Neural cell (in vitro differentiated cells): ENCODE results near the gene JOSD2. TPM values are rescaled to one million over a fixed set of nuclear protein-coding genes. Genes with fewer than 3 reads are reported as not detected.

Experiments used
- H2AFZ ChIP-seq: fragments of 200-600, 300-800 bp; sonication (generic), shearing (Covaris generic); 2 replicates; pipeline ENCODE4 v1.6.0; 2014; ENCODE audit warnings: low read depth, mild to moderate bottlenecking, antibody characterized with exemption, low read length, moderate library complexity
- H3F3A ChIP-seq: fragments of 200-600 bp; shearing (Covaris generic); 2 replicates; pipeline ENCODE4 v1.6.1; 2016; ENCODE audit warnings: mild to moderate bottlenecking, moderate library complexity, mixed read lengths, antibody characterized with exemption, low read length; ENCODE audit not compliant: insufficient read depth, poor library complexity, severe bottlenecking
- H3K27ac ChIP-seq: fragments of 200-600, 300-800 bp; sonication (generic), shearing (Covaris generic); 2 replicates; pipeline ENCODE4 v1.5.1; 2014; ENCODE audit warnings: mild to moderate bottlenecking, low read length, moderate library complexity
- H3K27me3 ChIP-seq: fragments of 300-800, 200-600 bp; sonication (generic), shearing (Covaris generic); 2 replicates; pipeline ENCODE4 v1.6.0; 2014; ENCODE audit warnings: mild to moderate bottlenecking, low read depth, low read length, moderate library complexity; ENCODE audit not compliant: insufficient read depth
- H3K36me3 ChIP-seq: fragments of 300-800, 200-600 bp; sonication (generic), shearing (Covaris generic); 2 replicates; pipeline ENCODE4 v1.5.1; 2014; ENCODE audit warnings: mild to moderate bottlenecking, antibody characterized with exemption, low read length, moderate library complexity; ENCODE audit not compliant: insufficient read depth
- H3K4me2 ChIP-seq: fragments of 300-800, 200-600 bp; sonication (generic), shearing (Covaris generic); 2 replicates; pipeline ENCODE4 v1.6.0; 2014; ENCODE audit warnings: mild to moderate bottlenecking, low read length
- H3K4me3 ChIP-seq: fragments of 300-800, 200-600 bp; sonication (generic), shearing (Covaris generic); 2 replicates; pipeline ENCODE4 v1.5.1; 2014; ENCODE audit warnings: mild to moderate bottlenecking, low read length, moderate library complexity
- H3K79me2 ChIP-seq: fragments of 200-600 bp; shearing (Covaris generic); replicated peaks from 2 replicates; pipeline ENCODE4 v1.6.0; 2014; ENCODE audit warnings: mild to moderate bottlenecking, low read length, moderate library complexity; ENCODE audit not compliant: insufficient read depth
- H3K9ac ChIP-seq: fragments of 300-800, 200-600 bp; sonication (generic), shearing (Covaris generic); 2 replicates; pipeline ENCODE4 v1.6.1; 2016; ENCODE audit warnings: mild to moderate bottlenecking, low read length, mixed read lengths
- H3K9me2 ChIP-seq: fragments of 200-600 bp; shearing (Covaris generic); 2 replicates; pipeline ENCODE4 v1.6.1; 2016; ENCODE audit warnings: mild to moderate bottlenecking, low read length, mixed read lengths; ENCODE audit not compliant: insufficient read depth
- H3K9me3 ChIP-seq: fragments of 200-600, 300-800 bp; sonication (generic), shearing (Covaris generic); 2 replicates; pipeline ENCODE4 v1.6.1; 2016; ENCODE audit warnings: mild to moderate bottlenecking, mixed run types, low read length, moderate library complexity, mixed read lengths
- H4K20me1 ChIP-seq: fragments of 200-600 bp; shearing (Covaris generic); 2 replicates; pipeline ENCODE4 v1.6.1; 2016; ENCODE audit warnings: mild to moderate bottlenecking, mixed run types; ENCODE audit not compliant: insufficient read depth
- EP300 ChIP-seq: fragments of 450-650 bp; conservative IDR thresholded peaks from 2 replicates; pipeline ENCODE4 v1.6.1; 2014; ENCODE audit warnings: antibody characterized with exemption, mild to moderate bottlenecking, moderate library complexity; ENCODE audit not compliant: poor library complexity, severe bottlenecking
- EZH2 ChIP-seq: fragments of 200-600, 300-800 bp; shearing (Covaris generic), sonication (generic); IDR thresholded peaks from 2 replicates; pipeline ENCODE4 v1.6.1; 2014; ENCODE audit warnings: antibody characterized with exemption, low read length, borderline replicate concordance, mild to moderate bottlenecking; ENCODE audit not compliant: insufficient read depth, poor library complexity, severe bottlenecking
- MXI1 ChIP-seq: fragments of 450-650 bp; conservative IDR thresholded peaks from 2 replicates; pipeline ENCODE4 v1.6.1; 2014; ENCODE audit warnings: antibody characterized with exemption, mild to moderate bottlenecking; ENCODE audit not compliant: poor library complexity, severe bottlenecking
- POLR2AphosphoS5 ChIP-seq: IDR thresholded peaks from 2 replicates; pipeline ENCODE4 v1.6.1; 2012
- RAD21 ChIP-seq: fragments of 450-650 bp; conservative IDR thresholded peaks from 2 replicates; pipeline ENCODE4 v1.6.1; 2014; ENCODE audit warnings: antibody characterized with exemption, mild to moderate bottlenecking, moderate library complexity
- SMC3 ChIP-seq: fragments of 450-650 bp; conservative IDR thresholded peaks from 2 replicates; pipeline ENCODE4 v1.6.1; 2014; ENCODE audit warnings: antibody characterized with exemption, mild to moderate bottlenecking, moderate library complexity; ENCODE audit not compliant: poor library complexity
- TAF1 ChIP-seq: IDR thresholded peaks from 2 replicates; pipeline ENCODE4 v1.6.1; 2012; ENCODE audit warnings: low read depth
- polyA plus RNA-seq: library from polyadenylated mRNA; depleted of rRNA; stranded (reverse); fragments of >200 nt; gene quantifications from 2 replicates; pipeline ENCODE4 v1.2.3, GENCODE V29; 2014
- TF ChIP-seq, protein P1 (sequence below): IDR thresholded peaks from 2 replicates; pipeline ENCODE4 v1.6.1; 2012; ENCODE audit warnings: borderline replicate concordance
- TF ChIP-seq, protein P2 (sequence below): fragments of 450-650 bp; IDR thresholded peaks from 2 replicates; pipeline ENCODE4 v1.5.1; 2014; ENCODE audit warnings: antibody characterized with exemption, mild to moderate bottlenecking, moderate library complexity; ENCODE audit not compliant: poor library complexity, severe bottlenecking

Gene JOSD2
- polyA plus RNA-seq, 1 donor from 2014 or later = 10.7 TPM

DNA sequence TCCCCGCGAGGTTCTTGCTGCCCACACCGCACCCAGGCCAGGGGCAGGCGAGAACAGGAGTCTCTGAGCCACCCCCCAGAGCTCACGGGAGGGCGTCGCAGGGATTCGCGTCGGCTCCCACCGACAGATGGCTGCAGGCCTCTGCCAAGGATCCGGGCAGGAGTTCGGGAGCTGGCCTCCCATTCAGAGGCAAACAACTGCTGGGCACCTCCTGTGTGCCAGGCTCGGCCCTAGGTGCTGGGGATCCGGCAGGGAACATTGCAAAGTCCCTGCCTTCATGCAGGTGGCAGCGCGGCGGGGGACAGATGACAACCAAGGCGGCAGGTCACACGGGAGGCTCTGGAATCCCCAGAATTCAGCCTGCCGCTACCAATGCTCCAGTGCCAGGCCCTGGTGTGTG lies 32.0 kb upstream of the JOSD2 start:
- H3K9ac ChIP-seq = no peak overlapping the region
- no peaks in the 10 kb centered on the region for H3F3A ChIP-seq
- no peak overlapping the region for H2AFZ ChIP-seq
- H3K9me2 ChIP-seq = no peaks in the 10 kb centered on the region
- no peak overlapping the region for H3K4me3 ChIP-seq
- no peaks in the 10 kb centered on the region for H3K27me3 ChIP-seq
- H3K4me2 ChIP-seq = no peak overlapping the region
- peaks cover 21% of the 10 kb centered on the region for H3K79me2 ChIP-seq
- H3K27ac ChIP-seq = no peak overlapping the region
- no peaks in the 10 kb centered on the region for H3K9me3 ChIP-seq
- no peaks in the 10 kb centered on the region for H3K36me3 ChIP-seq
- H4K20me1 ChIP-seq = peaks cover under 1% of the 10 kb centered on the region
- TF ChIP-seq POLR2AphosphoS5 (no peak), SMC3 (no peak), MXI1 (no peak), RAD21 (no peak), EZH2 (no peak)
- TF ChIP-seq, protein P1, sequence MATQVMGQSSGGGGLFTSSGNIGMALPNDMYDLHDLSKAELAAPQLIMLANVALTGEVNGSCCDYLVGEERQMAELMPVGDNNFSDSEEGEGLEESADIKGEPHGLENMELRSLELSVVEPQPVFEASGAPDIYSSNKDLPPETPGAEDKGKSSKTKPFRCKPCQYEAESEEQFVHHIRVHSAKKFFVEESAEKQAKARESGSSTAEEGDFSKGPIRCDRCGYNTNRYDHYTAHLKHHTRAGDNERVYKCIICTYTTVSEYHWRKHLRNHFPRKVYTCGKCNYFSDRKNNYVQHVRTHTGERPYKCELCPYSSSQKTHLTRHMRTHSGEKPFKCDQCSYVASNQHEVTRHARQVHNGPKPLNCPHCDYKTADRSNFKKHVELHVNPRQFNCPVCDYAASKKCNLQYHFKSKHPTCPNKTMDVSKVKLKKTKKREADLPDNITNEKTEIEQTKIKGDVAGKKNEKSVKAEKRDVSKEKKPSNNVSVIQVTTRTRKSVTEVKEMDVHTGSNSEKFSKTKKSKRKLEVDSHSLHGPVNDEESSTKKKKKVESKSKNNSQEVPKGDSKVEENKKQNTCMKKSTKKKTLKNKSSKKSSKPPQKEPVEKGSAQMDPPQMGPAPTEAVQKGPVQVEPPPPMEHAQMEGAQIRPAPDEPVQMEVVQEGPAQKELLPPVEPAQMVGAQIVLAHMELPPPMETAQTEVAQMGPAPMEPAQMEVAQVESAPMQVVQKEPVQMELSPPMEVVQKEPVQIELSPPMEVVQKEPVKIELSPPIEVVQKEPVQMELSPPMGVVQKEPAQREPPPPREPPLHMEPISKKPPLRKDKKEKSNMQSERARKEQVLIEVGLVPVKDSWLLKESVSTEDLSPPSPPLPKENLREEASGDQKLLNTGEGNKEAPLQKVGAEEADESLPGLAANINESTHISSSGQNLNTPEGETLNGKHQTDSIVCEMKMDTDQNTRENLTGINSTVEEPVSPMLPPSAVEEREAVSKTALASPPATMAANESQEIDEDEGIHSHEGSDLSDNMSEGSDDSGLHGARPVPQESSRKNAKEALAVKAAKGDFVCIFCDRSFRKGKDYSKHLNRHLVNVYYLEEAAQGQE = no peak
- TF ChIP-seq, protein P2, sequence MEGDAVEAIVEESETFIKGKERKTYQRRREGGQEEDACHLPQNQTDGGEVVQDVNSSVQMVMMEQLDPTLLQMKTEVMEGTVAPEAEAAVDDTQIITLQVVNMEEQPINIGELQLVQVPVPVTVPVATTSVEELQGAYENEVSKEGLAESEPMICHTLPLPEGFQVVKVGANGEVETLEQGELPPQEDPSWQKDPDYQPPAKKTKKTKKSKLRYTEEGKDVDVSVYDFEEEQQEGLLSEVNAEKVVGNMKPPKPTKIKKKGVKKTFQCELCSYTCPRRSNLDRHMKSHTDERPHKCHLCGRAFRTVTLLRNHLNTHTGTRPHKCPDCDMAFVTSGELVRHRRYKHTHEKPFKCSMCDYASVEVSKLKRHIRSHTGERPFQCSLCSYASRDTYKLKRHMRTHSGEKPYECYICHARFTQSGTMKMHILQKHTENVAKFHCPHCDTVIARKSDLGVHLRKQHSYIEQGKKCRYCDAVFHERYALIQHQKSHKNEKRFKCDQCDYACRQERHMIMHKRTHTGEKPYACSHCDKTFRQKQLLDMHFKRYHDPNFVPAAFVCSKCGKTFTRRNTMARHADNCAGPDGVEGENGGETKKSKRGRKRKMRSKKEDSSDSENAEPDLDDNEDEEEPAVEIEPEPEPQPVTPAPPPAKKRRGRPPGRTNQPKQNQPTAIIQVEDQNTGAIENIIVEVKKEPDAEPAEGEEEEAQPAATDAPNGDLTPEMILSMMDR = no peak

DNA sequence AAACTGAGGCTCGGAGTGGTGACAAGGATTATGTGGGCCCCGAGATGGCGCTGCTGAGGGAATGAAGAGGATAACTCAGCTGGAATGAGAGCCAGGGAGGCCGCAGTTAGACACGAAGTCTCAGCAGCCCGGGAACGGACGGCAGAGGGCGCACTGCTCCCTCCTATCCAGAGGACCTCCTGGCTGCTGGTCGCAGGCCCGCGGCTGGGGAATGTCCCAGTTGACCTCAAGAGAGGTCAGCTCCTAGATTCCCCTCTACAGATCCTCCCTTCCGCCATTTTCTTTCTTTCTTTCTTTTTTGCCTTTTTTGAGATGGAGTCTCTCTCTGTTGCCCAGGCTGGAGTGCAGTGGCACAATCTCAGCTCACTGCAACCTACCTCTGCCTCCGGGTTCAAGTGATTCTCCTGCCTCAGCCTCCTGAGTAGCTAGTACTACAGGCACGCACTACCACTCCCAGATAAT lies 26.8 kb upstream of the JOSD2 start:
- H2AFZ ChIP-seq = no peak overlapping the region
- peaks cover under 1% of the 10 kb centered on the region for H3K36me3 ChIP-seq
- H4K20me1 ChIP-seq = no peaks in the 10 kb centered on the region
- TF ChIP-seq POLR2AphosphoS5 (no peak), TAF1 (no peak), SMC3 (peak; percentile 77), EP300 (no peak), MXI1 (no peak), RAD21 (peak; percentile 70)
- TF ChIP-seq, protein P1 = no peak
- TF ChIP-seq, protein P2 = peak; percentile 79
- H3F3A ChIP-seq = no peaks in the 10 kb centered on the region
- H3K27ac ChIP-seq = no peak overlapping the region
- peaks cover 53% of the 10 kb centered on the region for H3K79me2 ChIP-seq
- no peak overlapping the region for H3K4me3 ChIP-seq
- H3K27me3 ChIP-seq = no peaks in the 10 kb centered on the region
- no peak overlapping the region for H3K9ac ChIP-seq
- no peak overlapping the region for H3K4me2 ChIP-seq
- H3K9me3 ChIP-seq = no peaks in the 10 kb centered on the region
- H3K9me2 ChIP-seq = no peaks in the 10 kb centered on the region
